HCT116 (cell line): ENCODE measurements around the gene INHBA. TPM values are rescaled to one million over a fixed set of nuclear protein-coding genes. Genes with fewer than 3 reads are reported as not detected.

ENCODE experiments used
- ATAC-seq: fragments of 200-7000 bp; cut with Tn5 transposase; 2 replicates; pipeline ENCODE4 v1.9.1; 2020; ENCODE audit warnings: mild to moderate bottlenecking, moderate library complexity
- BruUV-seq: library from RNA; stranded (reverse); fragments of 400-500 nt; replicated peaks from 2 replicates; lab custom pipeline; 2021; lab: Mats Ljungman, UMichigan
- CTCF ChIA-PET: fragments of 300-600 bp; sonication (Branson Sonifier 250); formaldehyde crosslinking; loops from one replicate; lab custom pipeline; 2021; ENCODE audit warnings: antibody characterized with exemption; lab: Charles Lee
- POLR2A ChIA-PET: fragments of 300-600, 350-600 bp; sonication (Branson Sonifier 250); formaldehyde crosslinking; loops from one replicate; lab custom pipeline; 2021; ENCODE audit warnings: antibody characterized with exemption; lab: Charles Lee
- RAD21 ChIA-PET, 2 experiments: fragments of 300-600 bp; sonication (Branson Sonifier 250); formaldehyde crosslinking; loops; one replicate each; lab custom pipeline; 2023; ENCODE audit warnings: low total read pairs in 2 of 2; ENCODE audit not compliant: uncharacterized antibody in 2 of 2, unreplicated experiment in 2 of 2, low non-redundant PET in 1 of 2; lab: Charles Lee
- DNase-seq: peaks from one replicate; pipeline ENCODE4 v3.0.0-alpha.2; 2010; ENCODE audit warnings: low read depth, low spot score
- H2AFZ ChIP-seq: fragments of 200-600 bp; shearing (Covaris generic), sonication (generic); 2 replicates; pipeline ENCODE4 v1.6.1; 2017; ENCODE audit warnings: low read depth, mixed run types, mixed read lengths, antibody characterized with exemption, low read length; ENCODE audit not compliant: poor library complexity, severe bottlenecking
- H3K27ac ChIP-seq: 2 replicates; pipeline ENCODE4 v1.5.1; 2012; ENCODE audit warnings: low read depth, low read length
- H3K27me3 ChIP-seq: fragments of 200-600 bp; sonication (generic); 2 replicates; pipeline ENCODE4 v1.6.1; 2016; ENCODE audit warnings: mixed run types, low read length, mixed read lengths; ENCODE audit not compliant: insufficient read depth
- H3K36me3 ChIP-seq, 2 experiments: fragments of 200-500 bp in 1 of 2; fragments of 200-600 bp in 1 of 2; sonication (Bioruptor generic) in 1 of 2; sonication (generic) in 1 of 2; 2 replicates each; pipeline versions ENCODE4 v1.5.1 to v1.6.1; 2014 to 2016; ENCODE audit warnings: low read length in 2 of 2, inconsistent platforms in 1 of 2, mixed read lengths in 1 of 2, mixed run types in 1 of 2; ENCODE audit not compliant: insufficient read depth in 2 of 2, control insufficient read depth in 1 of 2
- H3K4me1 ChIP-seq, 2 experiments: fragments of 200-600 bp in 1 of 2; sonication (generic) in 1 of 2; 2 replicates each; pipeline versions ENCODE4 v1.5.1 to v1.6.1; 2012 to 2017; ENCODE audit warnings: low read length in 2 of 2, inconsistent platforms in 1 of 2, mild to moderate bottlenecking in 1 of 2, mixed read lengths in 1 of 2, mixed run types in 1 of 2, moderate library complexity in 1 of 2; ENCODE audit not compliant: insufficient read depth in 2 of 2, control insufficient read depth in 1 of 2
- H3K4me2 ChIP-seq: fragments of 200-600 bp; sonication (generic); 2 replicates; pipeline ENCODE4 v1.6.1; 2017; ENCODE audit warnings: mixed run types, low read length, mixed read lengths
- H3K4me3 ChIP-seq, 2 experiments: fragments of 200-600 bp in 1 of 2; sonication (generic) in 1 of 2; replicated peaks in 1 of 2; 2 replicates each; pipeline ENCODE4 v1.5.1; 2011 to 2016; ENCODE audit warnings: low read length in 2 of 2, control low read depth in 1 of 2, low read depth in 1 of 2, mild to moderate bottlenecking in 1 of 2, mixed read lengths in 1 of 2, mixed run types in 1 of 2
- H3K79me2 ChIP-seq: fragments of 200-600 bp; sonication (generic); 2 replicates; pipeline ENCODE4 v1.6.1; 2017; ENCODE audit warnings: mild to moderate bottlenecking, mixed run types, low read length, moderate library complexity, mixed read lengths; ENCODE audit not compliant: insufficient read depth
- H3K9ac ChIP-seq: fragments of 200-600 bp; sonication (generic); 2 replicates; pipeline ENCODE4 v1.6.1; 2016; ENCODE audit warnings: low read length, mixed read lengths
- H3K9me2 ChIP-seq: fragments of 200-600 bp; sonication (generic), shearing (Covaris generic); 2 replicates; pipeline ENCODE4 v1.6.1; 2017; ENCODE audit warnings: mixed run types, mild to moderate bottlenecking, moderate library complexity; ENCODE audit not compliant: insufficient read depth
- H3K9me3 ChIP-seq, 2 experiments: fragments of 200-500 bp in 1 of 2; fragments of 200-600 bp in 1 of 2; sonication (Bioruptor generic) in 1 of 2; sonication (generic) in 1 of 2; 2 replicates each; pipeline ENCODE4 v1.6.1; 2014 to 2017; ENCODE audit warnings: low read length in 2 of 2, mixed read lengths in 2 of 2, inconsistent platforms in 1 of 2, low read depth in 1 of 2, mild to moderate bottlenecking in 1 of 2, mixed run types in 1 of 2, moderate library complexity in 1 of 2; ENCODE audit not compliant: control insufficient read depth in 1 of 2, insufficient read depth in 1 of 2
- H4K20me1 ChIP-seq: fragments of 200-600 bp; sonication (generic), shearing (Covaris generic); 2 replicates; pipeline ENCODE4 v1.6.1; 2017; ENCODE audit warnings: mixed run types, mild to moderate bottlenecking, moderate library complexity; ENCODE audit not compliant: insufficient read depth
- ATF3 ChIP-seq: IDR thresholded peaks from 2 replicates; pipeline ENCODE4 v1.6.1; 2012
- CEBPB ChIP-seq: IDR thresholded peaks from 2 replicates; pipeline ENCODE4 v1.6.1; 2012; ENCODE audit warnings: low read depth
- EZH2 ChIP-seq: fragments of 200-600 bp; sonication (generic); IDR thresholded peaks from 2 replicates; pipeline ENCODE4 v1.6.1; 2017; ENCODE audit warnings: antibody characterized with exemption, mixed run types
- EZH2phosphoT487 ChIP-seq: fragments of 200-600 bp; IDR thresholded peaks from 2 replicates; pipeline ENCODE4 v1.6.1; 2018; ENCODE audit warnings: antibody characterized with exemption, borderline replicate concordance
- FOSL1 ChIP-seq: IDR thresholded peaks from 2 replicates; pipeline ENCODE4 v1.6.1; 2012; ENCODE audit warnings: low read depth
- JUND ChIP-seq: IDR thresholded peaks from 2 replicates; pipeline ENCODE4 v1.6.1; 2012
- POLR2AphosphoS5 ChIP-seq: IDR thresholded peaks from 2 replicates; pipeline ENCODE4 v1.6.1; 2011; ENCODE audit warnings: mild to moderate bottlenecking, low read depth, low read length, moderate library complexity
- RAD21 ChIP-seq: IDR thresholded peaks from 2 replicates; pipeline ENCODE4 v1.6.1; 2012; ENCODE audit warnings: low read depth, mild to moderate bottlenecking
- SIN3A ChIP-seq: IDR thresholded peaks from 2 replicates; pipeline ENCODE4 v1.6.1; 2012; ENCODE audit warnings: low read depth
- SP1 ChIP-seq: IDR thresholded peaks from 2 replicates; pipeline ENCODE4 v1.6.1; 2012; ENCODE audit warnings: low read depth
- TCF7L2 ChIP-seq: IDR thresholded peaks from 2 replicates; pipeline ENCODE4 v1.7.0; 2011; ENCODE audit warnings: borderline replicate concordance, inconsistent platforms; ENCODE audit not compliant: insufficient read depth, insufficient read length; ENCODE audit errors: extremely low read depth
- ZFX ChIP-seq: fragments of 450-650 bp; IDR thresholded peaks from 2 replicates; pipeline ENCODE4 v1.6.1; 2017
- intact Hi-C: fragments of 100-400 bp; cut with micrococcal nuclease; formaldehyde crosslinking; loops from 2 replicates; pipeline ENCODE4 v1.10.0; 2022
- total RNA-seq: library from RNA; stranded (reverse); gene quantifications from one replicate; pipeline ENCODE4 v1.2.1, GENCODE V29; 2021; ENCODE audit not compliant: unreplicated experiment
- TF ChIP-seq, protein P1 (sequence below): IDR thresholded peaks from 2 replicates; pipeline ENCODE4 v1.6.1; 2012
- TF ChIP-seq, protein P2 (sequence below): IDR thresholded peaks from 2 replicates; pipeline ENCODE4 v1.6.1; 2012; ENCODE audit warnings: low read depth
- TF ChIP-seq, protein P3 (sequence below): IDR thresholded peaks from 2 replicates; pipeline ENCODE4 v1.6.1; 2011; ENCODE audit warnings: mild to moderate bottlenecking, low read length, moderate library complexity; ENCODE audit not compliant: insufficient replicate concordance; ENCODE audit errors: extremely low read depth

Gene INHBA
- total RNA-seq, 1 experiment from 2014 or later = 0.10 TPM

GRCh38 chr7:41685684-41686083, 17.2 kb downstream of the INHBA start:
- ChIA-PET RAD21 (no interaction called here), POLR2A (no interaction called here), CTCF (no interaction called here)
- Histone ChIP-seq H3K9me2 (no peaks in the 10 kb centered on the region), H3K4me3 (no peak overlapping the region), H2AFZ (no peak overlapping the region), H3K4me2 (no peak overlapping the region), H3K4me1 (no peaks in the 10 kb centered on the region), H3K79me2 (no peaks in the 10 kb centered on the region), H4K20me1 (no peaks in the 10 kb centered on the region), H3K27ac (no peak overlapping the region), H3K27me3 (no peaks in the 10 kb centered on the region), H3K9me3 (no peaks in the 10 kb centered on the region), H3K9ac (no peak overlapping the region), H3K36me3 (no peaks in the 10 kb centered on the region)
- ATAC-seq (no peak), DNase-seq (no peak)
- TF ChIP-seq EZH2phosphoT487 (no peak), TCF7L2 (no peak), RAD21 (no peak), EZH2 (no peak), FOSL1 (no peak), CEBPB (no peak), POLR2AphosphoS5 (no peak), SP1 (no peak), SIN3A (no peak), ATF3 (no peak), ZFX (no peak), JUND (no peak)
- TF ChIP-seq, protein P1, sequence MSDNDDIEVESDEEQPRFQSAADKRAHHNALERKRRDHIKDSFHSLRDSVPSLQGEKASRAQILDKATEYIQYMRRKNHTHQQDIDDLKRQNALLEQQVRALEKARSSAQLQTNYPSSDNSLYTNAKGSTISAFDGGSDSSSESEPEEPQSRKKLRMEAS = no peak
- TF ChIP-seq, protein P2, sequence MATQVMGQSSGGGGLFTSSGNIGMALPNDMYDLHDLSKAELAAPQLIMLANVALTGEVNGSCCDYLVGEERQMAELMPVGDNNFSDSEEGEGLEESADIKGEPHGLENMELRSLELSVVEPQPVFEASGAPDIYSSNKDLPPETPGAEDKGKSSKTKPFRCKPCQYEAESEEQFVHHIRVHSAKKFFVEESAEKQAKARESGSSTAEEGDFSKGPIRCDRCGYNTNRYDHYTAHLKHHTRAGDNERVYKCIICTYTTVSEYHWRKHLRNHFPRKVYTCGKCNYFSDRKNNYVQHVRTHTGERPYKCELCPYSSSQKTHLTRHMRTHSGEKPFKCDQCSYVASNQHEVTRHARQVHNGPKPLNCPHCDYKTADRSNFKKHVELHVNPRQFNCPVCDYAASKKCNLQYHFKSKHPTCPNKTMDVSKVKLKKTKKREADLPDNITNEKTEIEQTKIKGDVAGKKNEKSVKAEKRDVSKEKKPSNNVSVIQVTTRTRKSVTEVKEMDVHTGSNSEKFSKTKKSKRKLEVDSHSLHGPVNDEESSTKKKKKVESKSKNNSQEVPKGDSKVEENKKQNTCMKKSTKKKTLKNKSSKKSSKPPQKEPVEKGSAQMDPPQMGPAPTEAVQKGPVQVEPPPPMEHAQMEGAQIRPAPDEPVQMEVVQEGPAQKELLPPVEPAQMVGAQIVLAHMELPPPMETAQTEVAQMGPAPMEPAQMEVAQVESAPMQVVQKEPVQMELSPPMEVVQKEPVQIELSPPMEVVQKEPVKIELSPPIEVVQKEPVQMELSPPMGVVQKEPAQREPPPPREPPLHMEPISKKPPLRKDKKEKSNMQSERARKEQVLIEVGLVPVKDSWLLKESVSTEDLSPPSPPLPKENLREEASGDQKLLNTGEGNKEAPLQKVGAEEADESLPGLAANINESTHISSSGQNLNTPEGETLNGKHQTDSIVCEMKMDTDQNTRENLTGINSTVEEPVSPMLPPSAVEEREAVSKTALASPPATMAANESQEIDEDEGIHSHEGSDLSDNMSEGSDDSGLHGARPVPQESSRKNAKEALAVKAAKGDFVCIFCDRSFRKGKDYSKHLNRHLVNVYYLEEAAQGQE = no peak
- TF ChIP-seq, protein P3, sequence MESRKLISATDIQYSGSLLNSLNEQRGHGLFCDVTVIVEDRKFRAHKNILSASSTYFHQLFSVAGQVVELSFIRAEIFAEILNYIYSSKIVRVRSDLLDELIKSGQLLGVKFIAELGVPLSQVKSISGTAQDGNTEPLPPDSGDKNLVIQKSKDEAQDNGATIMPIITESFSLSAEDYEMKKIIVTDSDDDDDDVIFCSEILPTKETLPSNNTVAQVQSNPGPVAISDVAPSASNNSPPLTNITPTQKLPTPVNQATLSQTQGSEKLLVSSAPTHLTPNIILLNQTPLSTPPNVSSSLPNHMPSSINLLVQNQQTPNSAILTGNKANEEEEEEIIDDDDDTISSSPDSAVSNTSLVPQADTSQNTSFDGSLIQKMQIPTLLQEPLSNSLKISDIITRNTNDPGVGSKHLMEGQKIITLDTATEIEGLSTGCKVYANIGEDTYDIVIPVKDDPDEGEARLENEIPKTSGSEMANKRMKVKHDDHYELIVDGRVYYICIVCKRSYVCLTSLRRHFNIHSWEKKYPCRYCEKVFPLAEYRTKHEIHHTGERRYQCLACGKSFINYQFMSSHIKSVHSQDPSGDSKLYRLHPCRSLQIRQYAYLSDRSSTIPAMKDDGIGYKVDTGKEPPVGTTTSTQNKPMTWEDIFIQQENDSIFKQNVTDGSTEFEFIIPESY = no peak
- intact Hi-C loops = no loop called here
- BruUV-seq = no TSS peak
